ENCODE data around the gene ZNF296.
"Not testable (repeated sequence)": the region's sequence is repeated elsewhere in the genome, so short reads cannot be mapped to it uniquely, and the experiment has no call there.

Gene ZNF296

DNA sequence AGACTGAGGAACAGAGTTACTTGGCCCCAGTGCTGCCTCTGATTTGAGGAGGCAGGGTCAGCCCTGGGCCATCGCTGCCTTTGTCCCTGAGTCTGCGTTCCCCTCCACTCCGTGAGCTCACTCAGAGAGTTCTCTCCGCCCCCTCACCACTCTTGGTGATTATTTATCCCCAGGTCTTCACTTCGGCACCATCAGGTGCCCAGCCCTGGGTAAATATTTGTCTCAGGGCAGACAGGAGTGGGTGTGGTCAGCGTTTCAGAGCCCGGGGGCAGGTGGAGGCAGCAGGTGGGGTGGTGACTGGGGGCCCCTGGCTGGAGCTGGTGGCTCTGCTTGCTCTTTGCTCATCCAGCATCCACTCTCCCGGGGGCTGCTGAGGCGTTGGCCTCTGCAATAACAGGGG lies 37.4 kb upstream of the ZNF296 start:
- no peak overlapping the region for H3K4me3 ChIP-seq (ENCODE audit: control insufficient read depth, low read depth, low read length)
- DNase-seq (ENCODE audit: low read depth) = no peak
- TF ChIP-seq, protein P1, sequence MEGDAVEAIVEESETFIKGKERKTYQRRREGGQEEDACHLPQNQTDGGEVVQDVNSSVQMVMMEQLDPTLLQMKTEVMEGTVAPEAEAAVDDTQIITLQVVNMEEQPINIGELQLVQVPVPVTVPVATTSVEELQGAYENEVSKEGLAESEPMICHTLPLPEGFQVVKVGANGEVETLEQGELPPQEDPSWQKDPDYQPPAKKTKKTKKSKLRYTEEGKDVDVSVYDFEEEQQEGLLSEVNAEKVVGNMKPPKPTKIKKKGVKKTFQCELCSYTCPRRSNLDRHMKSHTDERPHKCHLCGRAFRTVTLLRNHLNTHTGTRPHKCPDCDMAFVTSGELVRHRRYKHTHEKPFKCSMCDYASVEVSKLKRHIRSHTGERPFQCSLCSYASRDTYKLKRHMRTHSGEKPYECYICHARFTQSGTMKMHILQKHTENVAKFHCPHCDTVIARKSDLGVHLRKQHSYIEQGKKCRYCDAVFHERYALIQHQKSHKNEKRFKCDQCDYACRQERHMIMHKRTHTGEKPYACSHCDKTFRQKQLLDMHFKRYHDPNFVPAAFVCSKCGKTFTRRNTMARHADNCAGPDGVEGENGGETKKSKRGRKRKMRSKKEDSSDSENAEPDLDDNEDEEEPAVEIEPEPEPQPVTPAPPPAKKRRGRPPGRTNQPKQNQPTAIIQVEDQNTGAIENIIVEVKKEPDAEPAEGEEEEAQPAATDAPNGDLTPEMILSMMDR (conservative IDR thresholded peaks at IDR 0.05; ENCODE audit: control insufficient read depth, insufficient read depth, low read depth, low read length) = no peak

GRCh38 chr19:45112111-45112827 lies 36.0 kb upstream of the ZNF296 start:
- no peak for DNase-seq (ENCODE audit: low read depth)
- H3K4me3 ChIP-seq (ENCODE audit: control insufficient read depth, low read depth, low read length) = no peak overlapping the region
- TF ChIP-seq, protein P1 (conservative IDR thresholded peaks at IDR 0.05; ENCODE audit: control insufficient read depth, insufficient read depth, low read depth, low read length) = no peak

DNA sequence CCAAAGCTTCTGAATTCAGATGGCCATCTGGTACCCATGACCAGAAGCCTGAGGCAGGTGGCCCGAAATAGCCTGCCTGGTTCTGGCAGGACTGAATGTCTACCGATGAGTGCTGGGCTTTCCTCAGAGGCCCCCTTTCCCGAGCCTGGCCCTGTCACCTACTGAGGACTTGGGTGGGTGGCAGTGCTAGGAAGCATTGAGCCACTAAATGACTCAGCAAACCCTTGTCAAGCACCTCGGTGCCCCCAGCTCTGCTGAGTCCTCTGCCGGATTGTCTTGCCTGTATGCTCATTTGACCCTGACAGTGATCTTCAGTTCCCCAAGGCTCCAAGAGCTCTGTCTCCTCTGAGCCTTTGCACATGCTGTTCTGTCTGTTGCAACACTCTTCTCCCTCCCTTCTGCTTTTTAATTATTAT lies 34.6 kb upstream of the ZNF296 start:
- DNase-seq (ENCODE audit: low read depth) = no peak
- no peak overlapping the region for H3K4me3 ChIP-seq (ENCODE audit: control insufficient read depth, low read depth, low read length)
- TF ChIP-seq, protein P1 (conservative IDR thresholded peaks at IDR 0.05; ENCODE audit: control insufficient read depth, insufficient read depth, low read depth, low read length) = no peak

- TF ChIP-seq, protein P1 (conservative IDR thresholded peaks at IDR 0.05; ENCODE audit: control insufficient read depth, insufficient read depth, low read depth, low read length) = no peak
- no peak for DNase-seq (ENCODE audit: low read depth)
- no peak overlapping the region for H3K4me3 ChIP-seq (ENCODE audit: control insufficient read depth, low read depth, low read length)
Observed at GRCh38 chr19:45107621-45108150, 31.4 kb upstream of the ZNF296 start.

- not testable (repeated sequence) for H3K4me3 ChIP-seq (ENCODE audit: control insufficient read depth, low read depth, low read length); DNase-seq (ENCODE audit: low read depth)
Observed at GRCh38 chr19:45106363-45106762, 30.1 kb upstream of the ZNF296 start.

- DNase-seq (ENCODE audit: low read depth) = no peak
Observed at GRCh38 chr19:45104658-45105349, 28.5 kb upstream of the ZNF296 start.

More at GRCh38 chr19:45104658-45105349, 28.5 kb upstream of the ZNF296 start:
- TF ChIP-seq, protein P1 (conservative IDR thresholded peaks at IDR 0.05; ENCODE audit: control insufficient read depth, insufficient read depth, low read depth, low read length) = no peak
- H3K4me3 ChIP-seq (ENCODE audit: control insufficient read depth, low read depth, low read length) = no peak overlapping the region
